Duodenal mucosa (tissue), 2 donors: Measurements from ENCODE around the gene MCIDAS.

Source experiments
- H3K27ac ChIP-seq: one replicate; pipeline ENCODE4 v1.7.0; 2013; ENCODE audit warnings: low read depth, low read length
- H3K27me3 ChIP-seq, 2 donors: one replicate each; pipeline ENCODE4 v1.7.0; 2013; ENCODE audit warnings: low read length in 2 of 2, control low read depth in 1 of 2; ENCODE audit not compliant: insufficient read depth in 2 of 2, control insufficient read depth in 1 of 2
- H3K36me3 ChIP-seq, 2 donors: one replicate each; pipeline ENCODE4 v1.7.0; 2013; ENCODE audit warnings: low read length in 2 of 2, control low read depth in 1 of 2; ENCODE audit not compliant: insufficient read depth in 2 of 2, control insufficient read depth in 1 of 2
- H3K4me1 ChIP-seq, 2 donors: one replicate each; pipeline ENCODE4 v1.7.0; 2013; ENCODE audit warnings: low read length in 2 of 2, control low read depth in 1 of 2; ENCODE audit not compliant: insufficient read depth in 2 of 2, control insufficient read depth in 1 of 2
- H3K4me3 ChIP-seq, 2 donors: one replicate each; pipeline ENCODE4 v1.7.0; 2013; ENCODE audit warnings: low read length in 2 of 2, low read depth in 1 of 2
- H3K9ac ChIP-seq, 2 donors: one replicate each; pipeline ENCODE4 v1.7.0; 2013; ENCODE audit warnings: low read length in 2 of 2, low read depth in 1 of 2
- H3K9me3 ChIP-seq, 2 donors: one replicate each; pipeline ENCODE4 v1.7.0; 2013; ENCODE audit warnings: low read length in 2 of 2, control low read depth in 1 of 2; ENCODE audit not compliant: control insufficient read depth in 1 of 2

MCIDAS gene

GRCh38 chr5:55232271-55232984, 5.3 kb upstream of the MCIDAS start:
- peaks cover 19 to 42% of the 10 kb centered on the region in 2 donors for H3K4me1 ChIP-seq
- peak overlapping the region; percentile 25 to 31 for H3K9ac ChIP-seq
- no peak overlapping the region for H3K27ac ChIP-seq
- no peaks in the 10 kb centered on the region for H3K9me3 ChIP-seq
- H3K27me3 ChIP-seq = peaks cover 60 to 66% of the 10 kb centered on the region in 2 donors
- peak overlapping the region; percentile 71 to 77 for H3K4me3 ChIP-seq
- no peaks in the 10 kb centered on the region for H3K36me3 ChIP-seq

DNA sequence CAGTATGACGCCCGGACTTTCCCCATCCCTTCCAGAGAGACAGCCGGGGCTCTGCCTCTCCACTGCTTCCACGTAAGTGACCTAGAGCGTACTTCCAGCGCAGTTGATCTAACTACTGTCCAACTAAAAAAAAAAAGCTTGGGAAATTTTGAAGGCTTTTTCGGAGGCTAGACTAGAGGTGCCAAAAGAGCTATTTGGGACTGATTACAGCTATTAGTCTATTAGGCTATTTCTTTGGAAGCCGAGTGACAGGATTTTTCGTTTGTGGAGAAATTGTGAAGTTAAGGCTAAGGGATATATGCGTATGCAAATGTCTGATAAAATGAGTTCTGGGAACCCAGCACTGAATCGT, 4.8 kb upstream of the MCIDAS start:
- peak overlapping the region in 1 of 2 donors; percentile 18 for H3K9ac ChIP-seq
- peak overlapping the region; percentile 71 to 77 for H3K4me3 ChIP-seq
- H3K4me1 ChIP-seq = peaks cover 19 to 44% of the 10 kb centered on the region in 2 donors
- no peaks in the 10 kb centered on the region for H3K9me3 ChIP-seq
- peaks cover 61 to 70% of the 10 kb centered on the region in 2 donors for H3K27me3 ChIP-seq
- no peak overlapping the region for H3K27ac ChIP-seq
- no peaks in the 10 kb centered on the region for H3K36me3 ChIP-seq

DNA sequence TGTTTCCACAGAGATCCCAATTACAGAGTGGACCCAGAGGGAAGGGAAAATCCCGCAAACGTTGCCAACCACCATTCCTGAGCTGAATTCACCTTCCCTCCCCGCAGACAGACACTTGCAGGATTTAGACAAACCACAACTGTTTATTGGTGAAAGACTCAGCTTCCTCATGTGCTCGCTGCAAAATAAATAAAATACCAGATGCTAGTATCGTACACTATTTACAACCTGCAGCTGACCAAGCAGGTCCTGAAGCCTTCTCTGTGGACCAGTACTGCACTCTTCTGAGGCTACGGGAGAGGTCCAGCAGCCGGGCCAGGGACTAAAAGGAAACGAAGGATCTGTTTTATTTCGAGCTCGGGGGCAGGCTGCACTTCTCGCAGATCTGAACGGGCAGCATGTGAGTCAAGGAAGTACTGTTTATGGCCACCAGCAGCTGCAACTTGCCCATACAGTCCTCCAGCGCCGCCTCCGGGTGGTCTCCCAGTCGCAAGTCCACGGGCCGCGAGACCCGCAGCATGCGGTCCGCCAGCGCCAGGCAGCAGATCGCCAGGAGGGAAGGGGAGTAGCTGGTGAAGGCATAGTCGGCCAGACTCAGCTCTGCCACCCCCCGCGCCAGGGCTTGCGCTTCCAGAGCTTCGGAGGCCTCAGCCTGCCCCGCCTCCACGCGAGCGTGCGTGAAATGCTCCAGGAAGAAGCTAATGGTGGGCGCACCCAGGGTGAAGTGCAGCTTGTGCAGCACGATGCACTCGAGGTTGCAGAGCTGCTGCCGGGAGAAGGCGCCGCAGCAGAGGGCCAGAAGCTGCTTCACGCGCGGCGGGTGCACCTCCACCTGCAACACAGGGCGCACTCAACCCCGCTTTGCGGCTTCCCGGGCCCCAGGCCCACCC, 4.2 kb upstream of the MCIDAS start:
- Histone ChIP-seq H3K4me3 (peak overlapping the region; percentile 71 to 77), H3K9me3 (no peaks in the 10 kb centered on the region), H3K27me3 (peaks cover 67 to 74% of the 10 kb centered on the region in 2 donors), H3K9ac (peak overlapping the region in 1 of 2 donors; percentile 18), H3K27ac (no peak overlapping the region), H3K36me3 (no peaks in the 10 kb centered on the region), H3K4me1 (peaks cover 19 to 51% of the 10 kb centered on the region in 2 donors)

GRCh38 chr5:55230086-55230629, 3.0 kb upstream of the MCIDAS start:
- no peaks in the 10 kb centered on the region for H3K36me3 ChIP-seq
- peaks cover 19 to 53% of the 10 kb centered on the region in 2 donors for H3K4me1 ChIP-seq
- no peak overlapping the region for H3K27ac ChIP-seq
- H3K9ac ChIP-seq = no peak overlapping the region
- no peaks in the 10 kb centered on the region for H3K9me3 ChIP-seq
- peaks cover 78 to 85% of the 10 kb centered on the region in 2 donors for H3K27me3 ChIP-seq
- H3K4me3 ChIP-seq = no peak overlapping the region

DNA sequence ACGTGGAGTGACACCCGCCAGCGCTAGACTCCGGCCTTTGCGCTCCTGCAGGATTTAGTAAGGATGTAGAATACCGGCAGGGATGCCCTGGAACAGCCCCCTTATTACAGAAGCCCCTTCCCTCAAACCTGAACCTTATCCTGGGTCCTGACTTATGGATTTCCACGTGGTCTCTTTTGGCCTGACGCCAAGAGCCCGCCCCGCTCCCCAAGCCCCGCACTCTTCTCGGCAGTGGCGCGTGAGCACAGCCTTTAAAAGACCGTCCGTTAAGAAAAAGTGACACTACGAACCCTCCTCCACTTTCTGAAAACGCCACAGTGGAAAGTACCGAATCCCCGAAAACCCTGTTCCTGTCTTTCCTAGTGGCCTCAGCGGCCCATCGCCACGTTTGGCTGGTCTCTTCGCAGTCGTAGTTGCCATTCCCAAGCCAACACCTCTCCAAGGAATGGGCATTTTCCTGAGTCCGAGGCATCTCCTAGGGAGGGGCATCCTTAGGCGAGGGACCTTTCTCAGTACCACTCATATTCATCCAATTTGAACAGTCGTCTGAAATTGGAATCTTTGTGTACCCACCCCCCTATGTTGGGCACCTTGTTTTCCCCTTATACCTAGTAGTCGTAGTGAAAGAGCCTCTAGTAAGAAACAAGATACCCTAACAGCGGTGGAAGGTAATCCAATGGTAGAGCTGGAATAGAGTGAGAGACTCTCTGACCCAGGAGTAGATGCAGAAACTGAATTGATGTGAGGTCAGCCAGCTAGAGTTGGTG, 732 bp upstream of the MCIDAS start:
- H3K4me3 ChIP-seq = peak overlapping the region; percentile 55 to 67
- peaks cover 22 to 36% of the 10 kb centered on the region in 2 donors for H3K4me1 ChIP-seq
- peaks cover 91 to 93% of the 10 kb centered on the region in 2 donors for H3K27me3 ChIP-seq

GRCh38 chr5:55226027-55226933, 835 bp downstream of the MCIDAS start:
- Histone ChIP-seq H3K27ac (no peak overlapping the region), H3K4me1 (peaks cover 19 to 20% of the 10 kb centered on the region in 2 donors), H3K9ac (no peak overlapping the region), H3K4me3 (peak overlapping the region; percentile 55 to 67), H3K36me3 (no peaks in the 10 kb centered on the region), H3K9me3 (no peaks in the 10 kb centered on the region), H3K27me3 (peaks cover 89 to 92% of the 10 kb centered on the region in 2 donors)

More for the DNA sequence above, 732 bp upstream of the MCIDAS start:
- H3K9me3 ChIP-seq = no peaks in the 10 kb centered on the region
- no peak overlapping the region for H3K9ac ChIP-seq
- H3K27ac ChIP-seq = no peak overlapping the region
- H3K36me3 ChIP-seq = no peaks in the 10 kb centered on the region

GRCh38 chr5:55225346-55225745, 1.8 kb downstream of the MCIDAS start:
- H3K4me1 ChIP-seq = peaks cover 14 to 23% of the 10 kb centered on the region in 2 donors

GRCh38 chr5:55223812-55224240, 3.3 kb downstream of the MCIDAS start:
- Histone ChIP-seq H3K4me3 (peak overlapping the region in 1 of 2 donors; percentile 53), H3K4me1 (peaks cover 23 to 27% of the 10 kb centered on the region in 2 donors), H3K9ac (no peak overlapping the region), H3K27me3 (peaks cover 80 to 83% of the 10 kb centered on the region in 2 donors), H3K36me3 (no peaks in the 10 kb centered on the region), H3K27ac (no peak overlapping the region), H3K9me3 (no peaks in the 10 kb centered on the region)

More at GRCh38 chr5:55225346-55225745, 1.8 kb downstream of the MCIDAS start:
- no peak overlapping the region for H3K9ac ChIP-seq
- H3K27me3 ChIP-seq = peaks cover 89 to 92% of the 10 kb centered on the region in 2 donors
- no peaks in the 10 kb centered on the region for H3K9me3 ChIP-seq
- H3K4me3 ChIP-seq = no peak overlapping the region
- no peak overlapping the region for H3K27ac ChIP-seq
- no peaks in the 10 kb centered on the region for H3K36me3 ChIP-seq
